ENCODE data around the gene KRTAP4-16.
"Not testable (repeated sequence)": the region's sequence is repeated elsewhere in the genome, so short reads cannot be mapped to it uniquely, and the experiment has no call there.

Gene KRTAP4-16

GRCh38 chr17:41101586-41102259 lies at the start of gene KRTAP4-16:
TSS of gene KRTAP4-16 (minus strand) at chr17:41102209. CDS start at chr17:41102209, 0 bp downstream.
- no peak for DNase-seq

GRCh38 chr17:41151525-41151924 lies 49.5 kb upstream of the KRTAP4-16 start:
- DNase-seq = no peak

GRCh38 chr17:41150026-41150425 lies 48.0 kb upstream of the KRTAP4-16 start:
- DNase-seq = no peak

GRCh38 chr17:41149652-41149985 lies 47.6 kb upstream of the KRTAP4-16 start, which contains the start of gene KRTAP4-5:
TSS of gene KRTAP4-5 (minus strand) at chr17:41149825. CDS start at chr17:41149767, 58 bp downstream.
- no peak for DNase-seq

- not testable (repeated sequence) for DNase-seq
Observed at GRCh38 chr17:41148971-41149651, 47.1 kb upstream of the KRTAP4-16 start.

- no peak for DNase-seq
Observed at GRCh38 chr17:41147531-41148204, 45.7 kb upstream of the KRTAP4-16 start.

GRCh38 chr17:41145261-41145660 lies 43.3 kb upstream of the KRTAP4-16 start:
- no peak for DNase-seq

GRCh38 chr17:41144846-41145245 lies 42.8 kb upstream of the KRTAP4-16 start:
- no peak for DNase-seq

- DNase-seq = no peak
Observed at GRCh38 chr17:41141361-41141760, 39.4 kb upstream of the KRTAP4-16 start.

GRCh38 chr17:41140360-41141131 lies 38.5 kb upstream of the KRTAP4-16 start, which contains the start of gene KRTAP4-6:
TSS of gene KRTAP4-6 (minus strand) at chr17:41140544. CDS start at chr17:41140487, 57 bp downstream.
- DNase-seq = no peak

- not testable (repeated sequence) for DNase-seq
Observed at GRCh38 chr17:41139865-41140264, 37.9 kb upstream of the KRTAP4-16 start.

- DNase-seq = no peak
Observed at GRCh38 chr17:41133880-41134735, 32.1 kb upstream of the KRTAP4-16 start.

- no peak for DNase-seq
Observed at GRCh38 chr17:41131979-41132378, 30.0 kb upstream of the KRTAP4-16 start.

- DNase-seq = no peak
Observed at GRCh38 chr17:41127371-41127770, 25.4 kb upstream of the KRTAP4-16 start.

GRCh38 chr17:41126412-41126811 lies 24.4 kb upstream of the KRTAP4-16 start:
- no peak for DNase-seq

GRCh38 chr17:41125064-41125463 lies 23.1 kb upstream of the KRTAP4-16 start:
- no peak for DNase-seq

- DNase-seq = not testable (repeated sequence)
Observed at GRCh38 chr17:41123991-41124371, 22.0 kb upstream of the KRTAP4-16 start, which contains the start of gene KRTAP4-12. TSS of gene KRTAP4-12 (minus strand) at chr17:41124182. CDS start at chr17:41124122, 60 bp downstream.

- DNase-seq = not testable (repeated sequence)
Observed at GRCh38 chr17:41123292-41123990, 21.4 kb upstream of the KRTAP4-16 start.

- DNase-seq = no peak
Observed at GRCh38 chr17:41121742-41122141, 19.7 kb upstream of the KRTAP4-16 start.

- DNase-seq = not testable (repeated sequence)
Observed at GRCh38 chr17:41119696-41120690, 18.0 kb upstream of the KRTAP4-16 start.

Data from NCI-H1417 treated with DMSO at 0.1 percent for 48 hours (cell line).